ENCODE data around the gene CLUH.
"Not testable (repeated sequence)": the region's sequence is repeated elsewhere in the genome, so short reads cannot be mapped to it uniquely, and the experiment has no call there.

The CLUH gene

DNA sequence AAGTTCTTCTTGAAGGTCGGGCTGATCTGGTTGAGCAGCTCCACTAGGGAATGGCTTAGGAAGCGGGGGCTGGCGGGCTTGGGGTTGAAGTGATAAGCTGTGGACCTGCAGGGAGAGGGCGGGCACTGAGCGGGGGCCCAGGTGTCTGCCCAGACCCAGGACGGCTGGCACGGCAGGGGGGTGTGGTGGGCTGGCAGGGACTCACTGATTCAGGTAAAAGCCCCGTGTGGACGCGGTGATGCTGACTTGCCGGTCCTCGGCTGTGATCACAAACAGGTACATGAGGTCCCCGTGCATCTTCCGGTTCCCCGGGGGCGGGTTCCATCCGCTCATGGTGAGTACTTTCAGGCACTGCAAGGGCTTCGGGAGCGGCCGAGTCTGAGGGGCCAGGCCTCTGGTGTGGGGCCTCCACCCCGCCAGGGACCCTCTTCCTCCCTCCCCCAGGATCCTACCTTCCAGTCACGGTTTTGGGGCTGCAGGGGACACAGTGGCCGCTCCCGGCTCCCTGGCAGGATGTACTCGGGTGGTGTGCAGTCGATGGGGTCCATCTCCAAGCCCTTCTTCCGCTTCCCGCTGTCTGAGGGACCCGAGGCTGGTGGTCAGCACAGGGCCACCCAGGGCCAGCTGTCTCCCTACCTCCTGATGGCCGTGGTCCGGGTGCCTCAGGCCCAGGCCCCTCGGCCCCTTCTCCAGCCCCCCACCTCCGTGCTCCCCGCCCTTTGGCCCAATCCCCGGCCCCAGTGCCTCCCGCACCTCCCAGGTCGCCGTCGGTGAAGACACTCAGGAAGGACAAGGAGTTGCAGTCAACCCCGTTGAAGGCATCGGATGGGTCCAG lies 10.2 kb downstream of the CLUH start:
- no peak for DNase-seq

DNA sequence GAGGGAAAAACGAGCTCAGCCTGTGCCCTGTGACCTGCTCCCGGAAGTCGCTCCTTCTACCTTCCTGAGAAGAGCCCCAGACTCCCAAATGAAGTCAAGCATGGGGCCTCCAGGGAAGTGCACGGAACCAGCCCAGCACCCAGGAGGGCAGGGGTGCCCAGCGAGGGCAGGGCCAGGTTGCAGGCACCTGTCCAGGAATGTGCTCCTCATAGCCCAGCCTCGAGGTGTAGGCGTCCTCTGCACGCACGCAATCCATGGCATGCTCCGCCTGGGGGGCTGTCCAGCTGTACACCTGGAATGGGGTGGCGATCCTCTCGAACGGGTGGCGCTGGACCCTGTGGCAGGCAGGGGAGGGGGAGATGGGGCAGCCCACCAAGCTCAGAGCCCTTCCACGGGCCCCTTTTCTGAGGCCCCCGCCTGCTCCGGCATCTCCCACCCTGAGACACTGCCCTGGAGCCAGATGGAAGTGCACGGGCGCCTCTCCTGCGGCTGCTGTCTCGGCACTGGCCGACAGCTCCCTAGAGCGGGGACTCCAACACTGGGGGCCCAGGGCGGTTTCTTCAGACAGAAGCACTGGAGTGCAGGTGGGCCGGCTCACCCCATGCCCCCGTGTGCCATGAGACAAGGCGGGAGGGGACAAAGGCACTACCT lies 10.9 kb downstream of the CLUH start:
- DNase-seq: no peak

DNA sequence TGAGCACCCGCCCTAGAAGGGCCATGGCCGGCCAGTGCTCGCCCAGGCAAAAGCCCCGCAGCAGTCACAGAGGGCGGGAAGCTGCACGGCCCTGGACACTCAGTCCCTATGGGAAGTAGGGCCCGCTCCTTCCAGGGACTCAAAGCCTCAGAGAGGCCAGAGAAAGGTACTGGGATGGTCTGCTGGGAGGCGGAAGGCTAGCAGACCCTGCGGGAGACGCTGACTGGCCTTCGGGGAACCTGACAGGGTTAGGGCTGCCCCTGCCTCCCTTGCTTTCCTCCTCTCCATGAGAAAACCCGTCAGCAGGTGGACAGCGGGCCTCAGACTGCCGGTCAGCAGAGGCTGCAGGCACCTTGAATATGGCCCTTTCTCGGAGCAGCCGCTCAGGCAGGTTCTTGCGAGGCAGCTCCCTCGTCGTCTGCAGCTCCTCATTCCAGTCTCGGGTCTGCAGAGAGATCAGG lies 11.5 kb downstream of the CLUH start:
- no peak for DNase-seq

DNA sequence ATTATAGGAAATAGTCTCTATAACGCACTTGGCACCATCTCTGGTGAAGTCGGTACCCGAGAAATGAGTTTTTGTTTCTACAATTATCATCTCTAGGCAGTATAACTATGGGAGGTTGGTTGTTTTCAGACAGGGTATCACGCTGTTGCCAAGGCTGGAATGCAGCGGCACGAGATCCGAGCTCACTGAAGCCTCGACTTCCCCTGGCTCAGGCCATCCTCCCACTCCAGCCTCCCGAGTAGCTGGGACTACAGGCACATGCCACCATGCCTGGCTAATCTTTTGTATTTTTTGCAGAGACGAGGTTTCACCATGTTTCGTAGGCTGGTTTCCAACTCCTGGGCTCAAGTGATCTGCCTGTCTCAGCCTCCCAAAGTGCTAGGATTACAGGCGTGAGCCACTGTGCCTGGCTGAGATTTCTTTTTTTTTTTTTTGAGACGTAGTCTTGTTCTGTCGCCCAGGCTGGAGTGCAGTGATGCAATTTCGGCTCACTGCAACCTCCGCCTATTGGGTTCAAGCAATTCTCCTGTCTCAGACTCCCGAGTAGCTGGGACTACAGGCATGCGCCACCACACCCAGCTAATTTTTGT lies 12.3 kb downstream of the CLUH start:
- DNase-seq: not testable (repeated sequence)

DNA sequence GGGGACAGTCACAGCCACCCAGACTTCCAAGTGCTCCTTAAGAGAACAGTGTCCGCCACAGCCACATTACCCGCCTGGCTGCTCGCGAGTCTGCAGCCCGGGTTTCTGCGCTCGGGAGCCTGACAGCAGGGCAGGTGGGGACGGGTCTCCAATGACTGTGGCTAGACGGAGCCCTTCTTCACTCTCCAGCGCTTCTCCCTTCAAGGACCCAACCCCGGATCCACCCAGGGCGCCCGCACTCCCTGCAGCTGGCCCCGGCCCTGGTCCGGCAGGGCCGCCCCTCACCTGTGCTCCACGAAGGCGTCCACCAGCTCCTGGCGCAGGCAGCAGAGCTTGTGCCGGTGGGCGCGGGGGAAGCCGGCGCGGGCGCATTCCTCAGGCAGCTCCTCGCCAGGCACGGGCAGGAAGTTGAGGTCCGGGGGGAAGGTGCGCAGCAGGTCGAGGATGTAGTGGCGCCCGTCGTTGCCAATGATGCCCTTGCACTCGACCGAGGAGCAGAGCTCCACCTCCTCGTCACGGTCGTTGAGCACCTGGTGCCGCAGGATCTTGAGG lies 13.9 kb downstream of the CLUH start:
- DNase-seq: no peak

DNA sequence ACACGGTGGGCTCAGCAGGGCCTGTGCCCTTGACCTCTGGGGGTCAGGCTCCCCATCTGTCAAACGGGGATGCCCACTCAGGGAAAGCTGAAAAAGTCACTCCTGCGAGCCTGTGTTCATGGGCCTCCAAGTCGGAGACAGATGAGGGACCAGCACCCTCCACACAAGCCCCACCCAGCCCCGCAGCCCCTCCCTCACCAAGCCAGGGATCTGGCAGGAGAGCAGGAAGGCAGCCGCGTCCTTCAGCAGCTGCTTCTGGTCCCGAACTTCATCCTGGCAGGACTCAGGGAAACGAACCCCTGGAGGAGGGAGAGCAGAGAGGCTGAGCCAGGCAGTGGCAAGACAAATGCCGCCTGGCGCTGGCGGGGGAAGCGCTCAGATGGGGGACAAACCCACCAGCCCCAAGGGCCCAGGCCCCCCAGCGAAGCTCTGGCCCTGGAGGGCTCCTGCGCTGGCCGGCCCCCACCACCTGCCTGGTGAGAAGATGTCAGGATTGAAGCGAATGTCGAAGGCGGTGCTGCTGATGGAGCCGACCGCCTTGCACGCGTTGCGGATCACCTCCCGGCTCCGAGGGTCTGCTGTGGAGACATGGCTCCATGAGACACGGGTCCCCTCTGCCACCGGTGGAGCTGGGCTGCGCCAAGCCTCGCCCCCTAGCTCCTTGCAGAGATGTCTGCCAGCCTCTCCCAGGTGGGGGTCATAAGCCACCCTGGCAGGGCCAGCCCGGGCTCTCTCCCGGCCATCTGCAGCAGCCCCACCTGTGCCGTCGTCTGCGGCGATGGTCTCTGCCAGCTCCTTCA lies 15.4 kb downstream of the CLUH start:
- DNase-seq: no peak

DNA sequence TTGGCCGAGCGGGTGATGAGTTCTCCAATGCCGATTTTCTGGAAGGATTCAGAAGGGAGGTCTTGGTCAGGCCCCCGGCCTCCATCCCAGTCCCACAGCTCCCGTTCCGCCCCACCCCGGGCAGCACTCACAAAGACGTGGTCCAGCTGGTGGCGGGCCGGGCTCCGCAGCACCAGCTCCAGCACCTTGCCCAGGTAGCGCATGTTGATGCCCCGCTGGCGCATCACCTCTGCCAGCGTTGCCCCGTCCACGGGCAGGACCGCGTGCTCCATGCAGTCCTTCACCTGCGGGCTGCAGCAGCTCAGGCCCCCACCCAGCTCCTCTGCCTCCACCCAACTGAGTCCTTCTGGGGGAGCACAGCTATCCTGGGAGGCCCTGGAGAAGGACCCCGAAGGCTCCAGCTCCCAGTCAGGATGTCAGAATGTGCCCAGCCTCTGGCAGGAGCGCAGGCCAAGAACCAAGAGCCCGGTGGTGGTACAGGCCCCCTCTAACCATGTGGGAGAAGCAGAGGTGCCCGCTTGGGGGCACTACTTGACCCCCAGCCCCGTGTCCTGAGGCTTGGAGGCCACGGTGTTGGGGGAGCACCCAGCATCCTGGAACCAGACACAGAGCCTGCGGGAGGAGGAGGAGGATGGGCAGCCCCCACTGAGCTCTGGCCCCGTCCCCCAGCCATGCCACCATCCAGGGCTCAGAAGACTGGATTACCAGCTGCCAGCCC lies 16.2 kb downstream of the CLUH start:
- no peak for DNase-seq

DNA sequence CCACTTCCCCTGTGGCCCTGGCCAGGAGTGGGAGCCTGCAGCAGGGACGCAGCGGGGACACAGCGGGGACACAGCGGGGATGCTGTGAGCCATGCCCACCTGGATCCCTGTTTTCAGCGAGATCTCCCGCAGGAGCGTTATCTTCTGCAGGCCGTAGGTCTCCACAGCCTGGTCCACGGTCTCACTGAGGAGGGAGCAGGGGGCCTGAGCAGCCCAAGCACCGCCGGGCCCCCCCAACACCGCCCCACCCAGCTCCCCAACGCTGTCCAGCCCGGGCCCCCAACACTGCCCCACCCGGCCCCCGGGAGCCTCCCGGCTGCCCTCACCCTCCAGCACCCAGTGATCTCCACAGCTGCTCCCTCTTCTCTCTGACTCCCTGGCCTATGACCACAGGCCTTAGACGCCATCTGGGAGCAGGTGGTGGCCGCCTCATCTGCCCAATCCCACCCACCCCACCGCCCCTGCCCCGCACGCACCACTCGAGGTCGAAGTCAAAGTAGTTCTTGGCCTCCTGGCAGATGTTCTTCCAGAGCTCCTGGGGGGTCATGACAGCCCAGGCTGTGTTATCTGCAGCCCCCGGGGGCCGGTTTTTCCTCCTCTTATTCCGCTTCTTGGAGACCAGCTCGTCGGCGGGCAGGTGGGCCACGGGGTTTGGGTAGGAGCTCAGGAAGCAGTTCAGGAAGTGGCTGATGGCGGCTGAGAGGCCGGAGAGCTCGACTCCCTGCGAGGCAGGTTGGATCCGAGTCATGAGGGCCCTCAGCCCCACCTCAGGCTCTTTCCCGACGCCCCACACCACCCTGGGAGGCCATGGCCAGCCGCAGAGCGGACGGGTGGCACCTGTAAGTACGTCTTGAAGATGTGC lies 17.0 kb downstream of the CLUH start:
- no peak for DNase-seq

DNA sequence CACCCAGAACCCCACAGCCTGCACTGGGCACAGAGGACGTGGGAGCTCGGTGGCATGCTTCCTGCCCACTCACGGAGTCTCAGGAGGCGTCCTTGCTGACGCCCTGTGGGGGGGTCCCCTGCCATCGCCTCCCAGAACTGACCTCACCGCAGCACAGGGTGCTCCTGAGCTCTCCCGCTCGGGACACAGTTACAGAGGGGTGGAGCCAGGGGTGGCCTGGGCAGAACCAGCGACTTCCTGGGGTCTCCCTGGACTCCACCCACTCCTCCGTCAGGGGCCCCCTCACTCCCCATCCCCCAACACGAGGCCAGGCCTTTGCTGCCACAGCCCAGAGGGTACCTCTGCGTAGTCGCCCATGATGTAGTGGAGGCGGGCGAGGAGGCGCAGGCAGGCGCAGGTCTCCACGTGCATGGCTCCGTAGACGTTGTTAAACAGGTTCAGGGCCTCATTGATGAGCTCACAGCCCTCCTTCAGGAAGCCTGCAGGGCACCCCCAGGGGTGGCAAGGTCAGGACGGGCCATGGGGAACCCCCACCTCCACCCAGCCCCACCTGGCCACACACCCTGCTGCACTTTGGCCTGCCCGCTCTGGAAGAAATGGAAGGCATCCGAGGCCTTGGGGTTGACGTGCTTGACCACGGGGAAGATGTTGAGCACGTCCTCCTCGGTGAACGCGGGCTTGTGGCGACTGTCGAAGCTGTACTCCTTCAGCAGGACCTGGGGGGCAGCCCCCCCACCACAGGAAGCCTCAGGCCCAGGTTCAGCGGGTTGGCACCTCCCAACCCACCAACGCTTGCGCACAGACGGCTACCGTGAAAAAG lies 17.8 kb downstream of the CLUH start:
- no peak for DNase-seq

DNA sequence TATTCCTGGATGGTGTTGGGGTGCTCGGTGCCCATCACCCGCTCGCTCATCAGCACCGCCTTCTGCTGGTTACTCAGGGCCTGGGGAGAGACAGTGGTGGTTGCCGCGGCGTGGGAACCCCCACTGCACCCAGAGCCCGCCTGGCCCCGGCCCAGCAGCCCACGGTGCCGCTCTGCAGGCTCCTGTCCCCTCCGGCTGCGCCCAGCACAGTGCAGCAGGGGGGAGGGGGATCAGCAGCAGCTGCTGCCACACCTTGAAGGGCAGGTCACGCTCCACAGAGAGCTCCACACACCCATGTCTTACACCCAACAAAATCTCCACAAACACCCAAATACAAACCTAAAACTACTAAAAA lies 18.8 kb downstream of the CLUH start:
- no peak for DNase-seq

DNA sequence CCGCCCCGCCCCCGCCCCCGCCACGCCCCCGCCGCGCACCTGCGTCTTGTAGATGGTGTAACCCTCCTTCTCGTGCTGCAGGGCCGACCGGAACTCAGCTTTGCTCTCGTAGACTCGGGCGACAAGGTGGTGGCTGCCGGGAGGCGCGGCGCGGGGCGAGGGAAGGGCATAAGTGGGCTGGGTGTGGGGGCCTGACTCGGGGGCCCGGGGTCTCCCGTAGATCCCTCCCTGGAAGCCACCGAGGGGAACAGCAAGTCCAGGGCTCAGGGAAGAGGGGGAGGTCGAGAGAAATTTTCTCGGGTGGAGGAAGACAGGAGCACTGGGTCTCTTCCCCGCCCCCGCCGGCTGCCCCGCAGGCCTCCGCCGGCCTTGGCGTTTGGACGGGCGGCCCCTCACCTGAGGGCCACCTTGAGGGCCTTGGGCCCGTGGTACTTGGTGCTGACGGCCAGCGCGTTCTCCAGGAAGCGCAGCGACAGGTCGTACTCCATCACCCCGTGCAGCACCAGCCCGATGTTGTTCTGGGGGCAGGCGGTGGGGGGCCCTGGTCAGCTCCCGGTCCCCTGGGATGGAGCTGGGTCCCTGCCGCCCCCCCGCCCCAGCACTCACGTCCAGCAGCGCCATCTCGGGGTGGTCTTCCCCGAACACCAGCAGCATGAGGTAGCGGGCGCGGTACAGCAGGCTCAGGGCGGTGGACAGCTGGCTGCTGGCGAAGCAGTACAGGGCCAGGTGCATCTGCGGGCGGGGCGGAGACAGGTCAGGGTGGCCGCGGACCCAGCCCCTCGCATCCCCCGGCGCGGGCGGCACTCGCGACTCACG lies 19.4 kb downstream of the CLUH start:
- DNase-seq: no peak

DNA sequence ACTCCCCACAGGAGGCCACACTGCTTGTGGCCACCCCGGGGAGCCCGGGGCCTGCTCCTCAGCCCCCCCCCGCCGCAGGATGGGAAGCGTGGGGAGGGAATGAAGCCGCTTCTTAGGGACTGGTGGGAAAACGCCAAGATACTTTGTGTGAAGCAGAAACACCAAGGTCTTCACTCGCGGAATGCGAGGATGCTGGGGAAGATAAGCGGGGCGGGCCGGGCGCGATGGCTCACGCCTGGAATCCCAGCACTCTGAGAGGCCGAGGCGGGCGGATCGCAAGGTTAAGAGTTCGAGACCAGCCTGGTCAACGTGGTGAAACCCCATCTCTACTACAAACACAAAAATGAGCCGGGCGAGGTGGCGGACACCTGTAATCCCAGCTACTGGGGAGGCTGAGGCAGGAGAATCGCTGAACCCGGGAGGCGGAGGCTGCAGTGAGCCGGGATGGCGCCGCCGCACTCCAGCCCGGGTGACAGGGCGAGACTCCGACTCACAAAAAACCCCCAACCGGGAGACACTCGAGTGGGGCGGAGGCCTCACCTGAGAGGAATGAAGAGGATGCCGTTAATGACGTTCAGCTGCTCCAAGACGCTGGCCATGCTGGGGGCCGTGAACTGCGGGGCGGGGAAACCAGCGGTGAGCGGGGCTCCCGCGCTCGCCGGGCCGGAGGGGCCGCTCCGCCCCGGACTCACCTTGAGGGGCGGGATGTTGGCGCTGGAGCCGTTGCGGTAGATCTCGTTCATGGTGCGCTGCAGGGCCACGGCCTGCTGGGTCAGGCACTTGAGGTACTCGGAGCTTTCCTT lies 20.3 kb downstream of the CLUH start:
- DNase-seq: no peak

DNA sequence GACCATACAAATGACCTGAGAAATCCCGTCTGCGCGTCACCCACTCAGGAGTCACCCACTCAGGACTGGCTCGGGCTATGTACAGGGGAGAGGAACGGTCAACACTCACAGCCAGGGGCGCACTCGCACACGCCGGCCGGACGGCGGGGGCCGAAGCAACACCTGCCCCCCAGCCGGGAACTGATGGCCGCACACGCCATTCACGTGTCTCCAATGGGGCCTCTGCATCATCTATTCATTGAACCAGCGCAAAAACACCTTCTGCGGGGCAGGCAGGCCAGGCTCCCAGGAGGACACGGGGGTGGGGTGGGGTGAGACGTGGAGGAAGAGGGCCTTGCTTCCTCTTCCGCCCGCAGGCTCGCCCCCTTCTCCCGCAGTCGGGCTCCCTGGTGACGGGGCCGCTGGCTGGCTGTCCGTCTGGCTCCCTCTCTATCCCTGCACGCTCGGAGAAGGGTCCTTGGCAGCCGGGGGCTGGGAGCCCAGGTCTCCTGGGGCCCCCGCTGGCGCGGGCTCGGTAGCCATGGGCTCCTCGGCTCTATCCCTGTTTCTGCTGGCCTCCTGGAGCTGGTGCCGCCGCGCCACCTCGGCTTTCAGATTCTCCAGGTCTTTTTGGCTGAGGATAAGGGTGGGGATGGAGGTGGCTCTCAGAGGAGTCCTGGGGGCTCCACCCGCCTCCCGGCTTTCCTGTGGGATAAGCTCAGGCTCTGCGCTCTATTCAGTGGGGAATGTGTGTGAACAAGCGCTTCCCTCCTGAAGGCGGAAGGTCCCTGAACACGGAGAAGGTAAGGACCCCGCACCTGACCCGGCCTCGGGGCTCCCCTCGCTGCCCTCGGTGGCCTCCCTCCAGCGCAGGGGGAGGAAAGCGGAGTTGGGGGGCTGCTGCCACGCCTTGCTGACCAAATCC lies 21.1 kb downstream of the CLUH start:
- no peak for DNase-seq

DNA sequence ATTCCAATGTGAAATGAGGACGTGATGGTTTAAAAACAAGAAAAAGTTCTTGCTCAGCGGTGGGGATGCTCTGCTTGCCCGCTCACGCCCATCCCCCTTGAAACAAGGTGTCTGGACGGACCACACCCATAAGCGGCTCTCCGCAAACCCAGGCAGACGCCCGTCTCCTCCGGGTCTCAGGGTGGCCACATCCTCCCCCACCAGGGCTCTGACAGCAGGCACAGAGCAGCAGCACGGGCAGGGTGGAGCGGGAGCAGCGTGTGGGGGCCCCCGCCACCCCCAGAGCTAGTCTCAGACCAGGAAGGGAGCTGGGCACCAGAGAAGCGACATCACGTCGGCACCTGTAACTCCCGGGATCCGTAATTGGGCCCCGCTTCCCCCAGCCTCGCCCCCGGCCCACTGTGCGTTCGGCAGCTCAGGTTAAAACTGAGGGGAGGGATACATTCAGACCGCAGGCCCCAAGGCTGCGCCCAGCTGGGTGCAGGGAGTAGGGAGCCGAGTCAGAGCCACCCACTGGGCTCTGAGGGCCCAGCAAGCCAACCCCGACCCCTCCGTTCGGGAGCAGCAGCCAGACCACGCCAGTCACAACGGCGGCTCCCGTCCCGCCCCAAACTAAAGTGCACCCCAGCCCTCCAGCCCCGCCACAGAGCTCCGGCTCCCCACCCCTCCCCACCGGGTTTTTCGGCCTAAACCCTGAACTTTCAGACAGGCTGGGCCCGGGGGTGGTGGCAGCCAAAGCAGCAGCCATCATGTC lies 22.0 kb downstream of the CLUH start:
- DNase-seq: no peak
